Measurements from ENCODE around the gene SYT7. TPM values are rescaled to one million over a fixed set of nuclear protein-coding genes. Genes with fewer than 3 reads are reported as not detected.

The SYT7 gene
- total RNA-seq, 1 donor from 2014 or later = 3.4 TPM

GRCh38 chr11:61571869-61572268 lies 9.0 kb downstream of the SYT7 start:
- no peak for DNase-seq (ENCODE audit: extremely low spot score in 2 of 2)
- TF ChIP-seq POLR2AphosphoS5 (IDR thresholded peaks at IDR 0.05; ENCODE audit: insufficient read depth in 1 of 2, low read depth in 1 of 2) = no peak
- TF ChIP-seq POLR2A (IDR thresholded peaks at IDR 0.05) = no peak
- TF ChIP-seq, protein P1, sequence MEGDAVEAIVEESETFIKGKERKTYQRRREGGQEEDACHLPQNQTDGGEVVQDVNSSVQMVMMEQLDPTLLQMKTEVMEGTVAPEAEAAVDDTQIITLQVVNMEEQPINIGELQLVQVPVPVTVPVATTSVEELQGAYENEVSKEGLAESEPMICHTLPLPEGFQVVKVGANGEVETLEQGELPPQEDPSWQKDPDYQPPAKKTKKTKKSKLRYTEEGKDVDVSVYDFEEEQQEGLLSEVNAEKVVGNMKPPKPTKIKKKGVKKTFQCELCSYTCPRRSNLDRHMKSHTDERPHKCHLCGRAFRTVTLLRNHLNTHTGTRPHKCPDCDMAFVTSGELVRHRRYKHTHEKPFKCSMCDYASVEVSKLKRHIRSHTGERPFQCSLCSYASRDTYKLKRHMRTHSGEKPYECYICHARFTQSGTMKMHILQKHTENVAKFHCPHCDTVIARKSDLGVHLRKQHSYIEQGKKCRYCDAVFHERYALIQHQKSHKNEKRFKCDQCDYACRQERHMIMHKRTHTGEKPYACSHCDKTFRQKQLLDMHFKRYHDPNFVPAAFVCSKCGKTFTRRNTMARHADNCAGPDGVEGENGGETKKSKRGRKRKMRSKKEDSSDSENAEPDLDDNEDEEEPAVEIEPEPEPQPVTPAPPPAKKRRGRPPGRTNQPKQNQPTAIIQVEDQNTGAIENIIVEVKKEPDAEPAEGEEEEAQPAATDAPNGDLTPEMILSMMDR (IDR thresholded peaks at IDR 0.05) = no peak
- H3K27me3 ChIP-seq = no peaks in the 10 kb centered on the region
- intact Hi-C loops (cut with DNase I) = no loop called here
- H3K27ac ChIP-seq = no peak overlapping the region
- no peaks in the 10 kb centered on the region for H3K9me3 ChIP-seq
- H3K4me1 ChIP-seq = no peaks in the 10 kb centered on the region
- no peak overlapping the region for H3K4me3 ChIP-seq
- H3K36me3 ChIP-seq = no peaks in the 10 kb centered on the region

DNA sequence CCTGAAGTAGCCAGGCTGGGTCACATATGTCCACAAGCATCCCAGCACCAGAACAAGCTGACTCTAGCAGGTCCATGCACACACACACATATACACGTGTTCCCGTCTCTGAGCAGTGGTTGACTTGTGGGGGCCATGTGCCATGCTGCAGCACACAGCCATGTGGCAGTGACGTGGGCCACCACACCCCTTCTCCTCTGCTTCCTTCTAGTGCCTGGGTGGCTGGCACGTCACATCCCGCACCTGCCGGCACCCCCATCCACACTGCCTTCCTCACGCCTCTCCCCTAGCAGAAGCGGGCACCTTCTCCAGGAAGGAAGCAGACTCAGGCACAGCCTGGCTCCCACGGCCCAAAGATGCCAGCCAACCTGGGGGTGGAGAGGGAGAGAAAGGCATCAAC lies 9.5 kb downstream of the SYT7 start:
- Histone ChIP-seq H3K27me3 (no peaks in the 10 kb centered on the region), H3K4me1 (no peaks in the 10 kb centered on the region), H3K9me3 (no peaks in the 10 kb centered on the region), H3K36me3 (no peaks in the 10 kb centered on the region), H3K4me3 (no peak overlapping the region), H3K27ac (no peak overlapping the region)
- no peak for TF ChIP-seq POLR2A (IDR thresholded peaks at IDR 0.05)
- TF ChIP-seq POLR2AphosphoS5 (IDR thresholded peaks at IDR 0.05; ENCODE audit: insufficient read depth in 1 of 2, low read depth in 1 of 2) = no peak
- TF ChIP-seq, protein P1 (IDR thresholded peaks at IDR 0.05) = no peak
- intact Hi-C loops (cut with DNase I) = no loop called here
- DNase-seq (ENCODE audit: extremely low spot score in 2 of 2) = no peak

GRCh38 chr11:61569701-61570100 lies 11.2 kb downstream of the SYT7 start:
- DNase-seq (ENCODE audit: extremely low spot score in 2 of 2) = no peak
- intact Hi-C loops (cut with DNase I) = no loop called here
- no peaks in the 10 kb centered on the region for H3K27me3 ChIP-seq

DNA sequence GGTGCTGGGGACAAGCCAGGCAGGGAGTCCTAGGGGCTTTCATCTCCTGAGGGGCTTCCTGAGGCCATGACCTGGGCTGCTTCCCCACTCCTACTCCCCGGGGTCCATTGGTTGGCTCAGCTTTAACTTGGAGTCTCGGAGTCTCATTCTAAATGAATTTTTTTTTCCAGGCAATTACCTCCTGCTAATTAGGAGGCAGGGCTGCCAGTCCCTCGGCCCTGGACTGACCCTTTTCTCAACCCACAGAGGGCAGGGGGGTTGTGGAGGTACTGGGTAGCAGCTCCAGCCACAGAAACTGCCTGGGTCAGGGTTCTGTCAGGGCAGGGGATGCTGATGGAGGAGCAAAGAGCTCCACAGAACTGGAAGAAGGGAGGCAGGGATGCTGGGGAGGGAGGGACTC lies 11.9 kb downstream of the SYT7 start:
- TF ChIP-seq POLR2AphosphoS5 (IDR thresholded peaks at IDR 0.05; ENCODE audit: insufficient read depth in 1 of 2, low read depth in 1 of 2) = no peak
- TF ChIP-seq, protein P1 (IDR thresholded peaks at IDR 0.05) = no peak
- TF ChIP-seq POLR2A (IDR thresholded peaks at IDR 0.05) = no peak
- Histone ChIP-seq H3K4me3 (no peak overlapping the region), H3K27me3 (no peaks in the 10 kb centered on the region), H3K9me3 (no peaks in the 10 kb centered on the region), H3K36me3 (no peaks in the 10 kb centered on the region), H3K4me1 (no peaks in the 10 kb centered on the region), H3K27ac (no peak overlapping the region)
- intact Hi-C loops (cut with DNase I) = no loop called here
- no peak for DNase-seq (ENCODE audit: extremely low spot score in 2 of 2)

More at GRCh38 chr11:61569701-61570100, 11.2 kb downstream of the SYT7 start:
- TF ChIP-seq, protein P1 (IDR thresholded peaks at IDR 0.05) = no peak
- TF ChIP-seq POLR2AphosphoS5 (IDR thresholded peaks at IDR 0.05; ENCODE audit: insufficient read depth in 1 of 2, low read depth in 1 of 2) = no peak
- TF ChIP-seq POLR2A (IDR thresholded peaks at IDR 0.05) = no peak
- H3K36me3 ChIP-seq = no peaks in the 10 kb centered on the region
- no peak overlapping the region for H3K27ac ChIP-seq
- no peaks in the 10 kb centered on the region for H3K9me3 ChIP-seq
- H3K4me3 ChIP-seq = no peak overlapping the region
- no peaks in the 10 kb centered on the region for H3K4me1 ChIP-seq

- intact Hi-C loops (cut with DNase I) = no loop called here
- H3K36me3 ChIP-seq = no peaks in the 10 kb centered on the region
- no peak overlapping the region for H3K4me3 ChIP-seq
- H3K27ac ChIP-seq = no peak overlapping the region
- no peaks in the 10 kb centered on the region for H3K27me3 ChIP-seq
- no peak for DNase-seq (ENCODE audit: extremely low spot score in 2 of 2)
- no peaks in the 10 kb centered on the region for H3K9me3 ChIP-seq
- H3K4me1 ChIP-seq = no peaks in the 10 kb centered on the region
- TF ChIP-seq POLR2AphosphoS5 (IDR thresholded peaks at IDR 0.05; ENCODE audit: insufficient read depth in 1 of 2, low read depth in 1 of 2) (peak in 1 of 2 donors; percentile 55), POLR2A (IDR thresholded peaks at IDR 0.05) (no peak)
- TF ChIP-seq, protein P1 (IDR thresholded peaks at IDR 0.05) = no peak
Measured at GRCh38 chr11:61567286-61568061, 13.4 kb downstream of the SYT7 start.
